Measurements from ENCODE around the gene TRAPPC3.

GRCh38 chr1:36172983-36173382, 23.7 kb upstream of the TRAPPC3 start:
- TF ChIP-seq REST (tag by site-specific recombination; IDR thresholded peaks at IDR 0.05) (no peak), ZNF341 (tag by site-specific recombination; IDR thresholded peaks at IDR 0.05; ENCODE audit: low read depth) (no peak), ZNF549 (tag by site-specific recombination; IDR thresholded peaks at IDR 0.05) (no peak), ZNF473 (tag by site-specific recombination; IDR thresholded peaks at IDR 0.05) (no peak), CTCF (tag by site-specific recombination; IDR thresholded peaks at IDR 0.05) (no peak), ZNF350 (tag by site-specific recombination; IDR thresholded peaks at IDR 0.05) (no peak), ZNF776 (tag by site-specific recombination; IDR thresholded peaks at IDR 0.05; ENCODE audit: borderline replicate concordance) (no peak), ZNF133 (tag by site-specific recombination; IDR thresholded peaks at IDR 0.05) (no peak), MYNN (tag by site-specific recombination; IDR thresholded peaks at IDR 0.05; ENCODE audit: borderline replicate concordance) (no peak), ZNF138 (tag by site-specific recombination; IDR thresholded peaks at IDR 0.05; ENCODE audit: borderline replicate concordance) (no peak), ZNF18 (tag by site-specific recombination; IDR thresholded peaks at IDR 0.05) (no peak), ZBTB49 (tag by site-specific recombination; IDR thresholded peaks at IDR 0.05; ENCODE audit: low read depth) (no peak)
